Peyer's patch (tissue), 4 donors: ENCODE measurements around the gene RBL2.

Experiments
- CTCF ChIP-seq, 6 experiments: fragments of 450-650 bp in 4 of 6; fragments of 200-600 bp in 2 of 6; sonication (generic) in 1 of 6; IDR thresholded peaks; one replicate each; pipeline ENCODE4 v1.5.1; 2017 to 2019; ENCODE audit warnings: antibody characterized with exemption in 6 of 6, mild to moderate bottlenecking in 3 of 6, moderate library complexity in 1 of 6
- POLR2A ChIP-seq, 2 donors: fragments of 450-650 bp; IDR thresholded peaks; one replicate each; pipeline ENCODE4 v1.5.1; 2017; ENCODE audit warnings: antibody characterized with exemption in 2 of 2, mild to moderate bottlenecking in 2 of 2, moderate library complexity in 2 of 2

- TF ChIP-seq CTCF (IDR thresholded peaks at IDR 0.05): peak in 1 of 6 experiments; percentile 7
- peak; percentile 50 to 70 for TF ChIP-seq POLR2A (IDR thresholded peaks at IDR 0.05)
These were observed 68.3 kb downstream of the RBL2 start, which contains the start of gene AKTIP for GRCh38 chr16:53502331-53503269.
